ENCODE results near the gene CTNND2. TPM values are rescaled to one million over a fixed set of nuclear protein-coding genes. Genes with fewer than 3 reads are reported as not detected.

The CTNND2 gene
- total and polyA plus RNA-seq, 10 of the 15 experiments (the other 5 are each of a cell fraction or from before 2014, with no cell fraction given): 0.02 to 0.16 (median 0.04) TPM; not detected in 7

- H3K4me1 ChIP-seq (ENCODE audit: control insufficient read depth, insufficient read depth, low read length): no peaks in the 10 kb centered on the region
- ChIA-PET CTCF (no interaction called here), POLR2A (no interaction called here), SMC1A (ENCODE audit: uncharacterized antibody, unreplicated experiment) (no interaction called here), RAD21 (ENCODE audit: unreplicated experiment) (interaction anchor here (0.6 kb wide), 1 partner anchor 1020 kb away, joined by 4 read pairs; no protein-coding TSS in a partner anchor)
- no peaks in the 10 kb centered on the region for H4K20me1 ChIP-seq (ENCODE audit: control insufficient read depth, insufficient read depth)
- FAIRE-seq (no peak), ATAC-seq (no peak), DNase-seq (ENCODE audit: low read depth, low spot score) (no peak)
- H3K36me3 ChIP-seq (ENCODE audit: control insufficient read depth in 2 of 2, insufficient read depth in 2 of 2, low read length in 1 of 2): no peaks in the 10 kb centered on the region
- no peak overlapping the region for H3K27ac ChIP-seq (ENCODE audit: control insufficient read depth, insufficient read depth)
- intact Hi-C loops (cut with micrococcal nuclease; ENCODE audit: unreplicated experiment) (no loop called here), in situ Hi-C loops (cut with MboI) (no loop called here)
- WGBS (ENCODE audit: insufficient coverage, insufficient replicate concordance, low lambda C conversion rate, missing lambda C conversion rate): 69% methylated on average over 11 of the region's 11 CpGs
- H3K79me2 ChIP-seq (ENCODE audit: control insufficient read depth, insufficient read depth, low read length): no peaks in the 10 kb centered on the region
- no peak overlapping the region for H3K4me3 ChIP-seq
- TF ChIP-seq RAD21 (IDR thresholded peaks at IDR 0.05; ENCODE audit: insufficient read depth, low read depth, low read length) (no peak), USF2 (IDR thresholded peaks at IDR 0.05; ENCODE audit: borderline replicate concordance, low read depth, low read length) (no peak), ZNF274 (IDR thresholded peaks at IDR 0.05; ENCODE audit: insufficient read depth, insufficient read length) (no peak), SP1 (IDR thresholded peaks at IDR 0.05; ENCODE audit: low read depth, low read length) (no peak), NKRF (conservative IDR thresholded peaks at IDR 0.05) (no peak), WRNIP1 (IDR thresholded peaks at IDR 0.05; ENCODE audit: borderline replicate concordance, low read depth, low read length) (no peak), RAD51 (IDR thresholded peaks at IDR 0.05) (no peak), RBBP5 (conservative IDR thresholded peaks at IDR 0.05) (no peak), ZBTB40 (IDR thresholded peaks at IDR 0.05; ENCODE audit: borderline replicate concordance) (no peak), ZNF687 (IDR thresholded peaks at IDR 0.05) (no peak), ZSCAN29 (IDR thresholded peaks at IDR 0.05) (no peak), SMC3 (IDR thresholded peaks at IDR 0.05; ENCODE audit: borderline replicate concordance, low read length) (no peak)
- no peak overlapping the region for H2AFZ ChIP-seq (ENCODE audit: control insufficient read depth, low read depth, low read length)
- H3K27me3 ChIP-seq (replicated peaks in 1 of 2; ENCODE audit: control insufficient read depth in 2 of 2, insufficient read depth in 2 of 2, low read length in 1 of 2): no peaks in the 10 kb centered on the region
- no peaks in the 10 kb centered on the region for H3K9me3 ChIP-seq (replicated peaks; ENCODE audit: control insufficient read depth, insufficient read depth, low read length)
- H3K4me2 ChIP-seq (ENCODE audit: control insufficient read depth, insufficient read depth): no peak overlapping the region
- no TSS peak for BruUV-seq (replicated peaks)
- H3K9ac ChIP-seq (ENCODE audit: control insufficient read depth, insufficient read depth, low read length): no peak overlapping the region
Measured at GRCh38 chr5:11364531-11364930, 539.7 kb downstream of the CTNND2 start.

All from GM12878 (cell line).